NCI-H82 (cell line): Measurements from ENCODE around the gene MRPL24.
"Not testable (repeated sequence)": the region's sequence is repeated elsewhere in the genome, so short reads cannot be mapped to it uniquely, and the experiment has no call there.

Source experiments
- DNase-seq: peaks from one replicate; lab custom pipeline; 2025; lab: John Stamatoyannopoulos, UW

Gene MRPL24

DNA sequence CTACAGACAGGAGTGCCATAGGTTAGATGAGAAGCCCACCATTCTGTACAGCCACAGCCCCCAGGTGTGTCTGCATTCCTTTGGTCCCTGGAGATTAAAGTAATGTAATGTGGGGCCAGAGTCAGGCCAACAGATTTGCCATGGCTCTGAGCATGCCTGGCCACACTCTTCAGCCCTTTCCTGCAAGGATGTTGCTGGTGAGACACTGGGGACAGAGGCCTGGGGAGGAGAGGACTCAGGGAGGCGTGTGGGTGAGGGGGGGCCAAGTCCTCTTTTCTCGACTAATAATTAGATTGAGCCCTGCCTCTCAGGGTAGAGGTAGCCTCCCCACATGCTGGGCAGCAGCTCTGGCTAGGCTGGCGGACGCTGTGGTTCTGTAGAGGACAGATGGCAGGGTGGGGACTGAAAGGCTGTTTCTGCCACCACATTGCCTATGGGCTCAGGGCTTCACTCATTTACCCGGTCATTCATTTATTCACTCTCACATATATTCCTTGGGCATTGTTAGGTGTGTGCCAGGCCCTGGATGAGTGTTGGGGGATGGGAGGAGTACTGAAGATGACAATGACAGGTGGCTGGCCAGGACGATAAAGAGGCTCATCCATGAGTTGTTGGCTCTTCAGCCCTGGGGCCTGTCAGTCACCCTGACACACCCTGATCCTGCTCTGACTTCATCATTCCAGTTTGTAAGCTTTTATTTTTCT, 19.4 kb upstream of the MRPL24 start:
- peak; percentile 96 for DNase-seq

GRCh38 chr1:156757572-156758253, 16.8 kb upstream of the MRPL24 start:
- not testable (repeated sequence) for DNase-seq

- no peak for DNase-seq
Observed at GRCh38 chr1:156756355-156756754, 15.5 kb upstream of the MRPL24 start.

DNA sequence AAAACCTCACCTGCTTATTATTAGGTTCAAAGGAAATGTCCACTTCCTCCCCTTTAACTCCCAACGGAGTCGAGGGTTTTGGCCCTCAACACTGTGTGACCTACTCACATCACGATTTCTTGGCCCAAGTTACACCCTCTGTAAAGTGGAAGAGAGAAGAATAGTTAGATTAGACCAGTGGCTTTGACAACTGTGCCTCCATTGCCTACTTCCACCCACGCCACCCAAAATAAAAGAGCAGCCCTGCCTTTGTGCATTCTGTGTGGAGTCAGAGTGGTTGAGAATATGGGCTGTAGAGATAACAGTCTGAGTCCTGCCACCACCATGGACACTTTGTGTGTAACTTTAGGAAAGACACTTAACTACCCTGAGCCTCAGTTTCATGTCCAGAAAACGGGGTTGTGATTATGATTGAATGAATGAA, 14.7 kb upstream of the MRPL24 start:
- DNase-seq = no peak

DNA sequence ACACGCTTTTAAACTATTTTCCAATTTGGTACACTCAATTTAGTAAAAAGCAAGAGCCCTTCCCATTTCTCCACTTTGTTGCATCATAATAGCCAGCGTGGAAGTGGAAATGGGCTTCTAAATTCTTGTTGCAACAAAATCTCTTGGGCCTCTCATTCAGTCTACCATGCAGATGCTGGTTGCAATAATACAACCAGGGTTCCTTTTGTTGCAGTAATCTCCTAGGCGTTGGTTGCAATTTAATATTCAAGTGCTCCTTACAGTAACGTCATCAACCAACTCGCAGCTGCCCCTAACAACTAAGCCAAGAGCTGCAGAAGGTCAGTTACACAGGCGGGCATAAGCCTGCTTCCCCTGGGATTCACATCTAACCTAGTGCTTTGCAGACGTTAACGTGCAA, 13.3 kb upstream of the MRPL24 start:
- DNase-seq = peak; percentile 96

- no peak for DNase-seq
Observed at GRCh38 chr1:156752843-156753482, 12.1 kb upstream of the MRPL24 start.

DNA sequence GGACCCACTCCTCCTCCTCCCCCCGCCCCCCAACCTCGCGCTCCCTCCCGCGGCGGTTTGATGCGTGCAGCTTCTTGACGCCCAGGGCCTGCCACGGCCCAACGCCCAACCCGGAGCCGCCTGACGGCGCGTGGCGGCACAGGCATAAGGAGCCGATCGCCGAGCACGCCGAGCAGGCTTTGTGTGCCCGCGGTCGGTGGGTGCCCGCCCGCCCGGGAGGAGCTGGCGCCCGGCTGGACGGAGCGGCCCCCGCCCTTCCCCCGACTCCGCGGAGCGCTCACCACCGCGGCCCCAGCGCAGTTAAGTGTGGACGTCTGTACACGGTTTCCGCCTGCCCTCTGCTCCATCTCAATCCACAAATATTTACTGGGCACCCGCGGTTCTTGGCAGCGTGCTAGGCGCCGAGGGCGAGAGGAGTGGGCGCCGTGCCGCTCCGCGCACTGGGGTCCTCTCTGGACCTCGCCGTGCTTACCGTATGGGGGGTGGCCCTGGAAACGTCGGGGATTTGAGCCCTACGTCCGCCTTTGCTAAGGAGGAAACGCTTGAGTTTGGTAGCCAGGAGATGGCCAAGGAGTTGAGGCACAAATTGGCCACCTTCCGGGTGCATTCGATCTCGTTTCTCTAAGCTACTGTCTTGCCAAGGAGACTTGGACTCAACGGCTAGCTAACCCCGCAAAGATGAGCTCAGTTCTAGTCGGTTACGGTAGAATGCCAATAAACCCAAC, 11.0 kb upstream of the MRPL24 start:
- peak; percentile 99 for DNase-seq

GRCh38 chr1:156751451-156751756, 10.5 kb upstream of the MRPL24 start, which contains the start of gene HDGF:
HDGF (minus strand) TSS chr1:156751675; CDS start chr1:156751429, 246 bp downstream.
- DNase-seq = no peak

- peak; percentile 58 for DNase-seq
Observed at GRCh38 chr1:156750711-156751450, 10.0 kb upstream of the MRPL24 start.

GRCh38 chr1:156750191-156750672, 9.3 kb upstream of the MRPL24 start:
- DNase-seq = peak; percentile 55

DNA sequence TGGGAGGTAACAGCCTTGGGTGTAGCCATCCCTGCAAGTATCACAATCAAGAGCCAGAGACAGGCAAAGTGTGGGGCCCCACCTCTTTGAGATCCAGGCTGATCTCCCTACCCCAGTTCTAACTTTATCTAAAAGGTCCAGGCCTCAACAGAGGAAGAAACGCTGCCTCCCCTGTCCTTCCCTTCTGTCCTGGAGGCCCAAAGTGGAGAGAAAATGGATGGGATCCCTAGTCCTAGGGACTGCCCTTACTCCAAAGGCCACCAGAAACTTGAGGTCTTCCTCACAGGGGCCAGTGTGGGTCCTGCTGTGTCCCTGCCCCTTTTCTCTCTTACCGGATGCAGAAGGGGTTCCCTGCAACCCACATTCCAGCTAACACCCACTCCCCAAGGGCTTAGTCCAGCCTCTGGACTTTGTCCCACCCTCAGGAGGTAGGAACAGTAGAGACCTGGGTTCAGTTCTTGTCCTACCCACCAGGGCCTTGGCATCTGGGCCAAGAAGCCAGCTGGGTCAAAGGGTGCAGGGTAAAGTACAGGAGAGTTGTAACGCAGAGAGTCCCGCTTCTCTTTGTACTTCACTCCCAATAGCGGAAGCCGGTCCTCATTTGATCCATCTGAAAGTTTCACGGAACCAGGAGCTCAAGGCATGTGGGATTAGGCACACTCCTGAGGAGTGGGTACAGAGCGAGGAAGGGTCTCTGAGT, 8.7 kb upstream of the MRPL24 start:
- no peak for DNase-seq

DNA sequence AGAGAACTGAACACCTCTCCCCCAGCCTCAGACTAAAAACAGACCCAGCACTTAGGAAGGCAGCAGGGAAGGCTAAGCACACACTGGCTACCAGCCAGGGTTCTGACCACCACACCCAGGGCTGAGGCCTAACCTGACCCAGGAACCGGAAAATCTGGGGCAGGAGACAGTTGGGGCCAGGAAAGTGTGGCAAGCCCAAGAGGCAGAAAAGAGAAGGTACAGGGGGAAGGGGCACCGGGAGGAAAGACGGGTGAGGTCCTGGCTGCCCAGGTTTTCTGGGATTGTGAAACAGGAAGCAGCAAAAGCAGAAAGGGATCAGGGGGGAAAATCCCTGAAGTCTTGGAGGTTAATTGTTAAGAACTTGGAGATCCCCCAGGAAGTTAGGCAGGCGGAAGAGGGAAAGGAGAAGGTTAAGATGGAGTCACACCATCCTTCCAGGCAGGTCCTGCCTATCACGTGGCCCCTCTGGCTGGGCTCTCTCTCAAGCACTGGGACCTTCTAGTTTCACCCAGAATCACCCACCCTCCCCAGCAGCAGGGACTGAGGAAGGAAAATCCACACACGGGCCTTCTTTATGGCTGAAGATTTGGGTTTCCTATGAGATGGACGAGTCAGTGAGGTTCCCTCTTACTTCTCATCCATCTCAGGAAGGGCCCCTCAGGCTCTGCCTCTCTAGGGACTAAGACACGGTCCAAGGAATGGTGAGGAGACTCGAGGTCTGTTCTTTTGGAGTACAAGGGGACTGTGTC, 8.0 kb upstream of the MRPL24 start:
- peak; percentile 66 for DNase-seq

- peak; percentile 63 for DNase-seq
Observed at GRCh38 chr1:156747742-156748669, 7.1 kb upstream of the MRPL24 start.

- peak; percentile 94 for DNase-seq
Observed at GRCh38 chr1:156746728-156747631, 6.1 kb upstream of the MRPL24 start.

- no peak for DNase-seq
Observed at GRCh38 chr1:156746406-156746727, 5.5 kb upstream of the MRPL24 start.

- DNase-seq = no peak
Observed at GRCh38 chr1:156745881-156746280, 5.0 kb upstream of the MRPL24 start.

- no peak for DNase-seq
Observed at GRCh38 chr1:156744786-156745419, 4.0 kb upstream of the MRPL24 start.

DNA sequence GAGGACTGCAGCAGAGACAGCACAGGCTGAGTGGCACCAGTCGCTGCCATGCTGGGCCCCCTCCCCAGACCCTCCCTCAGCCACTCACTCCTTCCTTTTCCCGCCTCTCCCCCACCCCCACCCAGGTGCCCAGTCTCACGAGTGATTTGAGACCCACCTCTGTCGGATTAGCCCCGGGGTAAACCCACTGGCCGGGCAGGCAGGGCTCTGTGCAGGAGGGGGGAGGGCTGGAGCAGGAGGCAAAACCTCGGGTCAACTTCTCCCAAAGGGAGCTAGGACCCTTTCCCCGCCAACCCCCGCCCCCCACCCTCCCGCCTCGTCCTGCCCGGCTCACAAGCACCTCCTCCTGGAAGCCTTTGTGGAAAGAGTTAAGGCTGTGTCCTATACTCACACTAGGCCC, 3.5 kb upstream of the MRPL24 start:
- no peak for DNase-seq
